ENCODE results near the gene MSLN. TPM values are rescaled to one million over a fixed set of nuclear protein-coding genes. Genes with fewer than 3 reads are reported as not detected.

The MSLN gene
- total RNA-seq, 1 experiment from 2014 or later = 0.73 TPM

DNA sequence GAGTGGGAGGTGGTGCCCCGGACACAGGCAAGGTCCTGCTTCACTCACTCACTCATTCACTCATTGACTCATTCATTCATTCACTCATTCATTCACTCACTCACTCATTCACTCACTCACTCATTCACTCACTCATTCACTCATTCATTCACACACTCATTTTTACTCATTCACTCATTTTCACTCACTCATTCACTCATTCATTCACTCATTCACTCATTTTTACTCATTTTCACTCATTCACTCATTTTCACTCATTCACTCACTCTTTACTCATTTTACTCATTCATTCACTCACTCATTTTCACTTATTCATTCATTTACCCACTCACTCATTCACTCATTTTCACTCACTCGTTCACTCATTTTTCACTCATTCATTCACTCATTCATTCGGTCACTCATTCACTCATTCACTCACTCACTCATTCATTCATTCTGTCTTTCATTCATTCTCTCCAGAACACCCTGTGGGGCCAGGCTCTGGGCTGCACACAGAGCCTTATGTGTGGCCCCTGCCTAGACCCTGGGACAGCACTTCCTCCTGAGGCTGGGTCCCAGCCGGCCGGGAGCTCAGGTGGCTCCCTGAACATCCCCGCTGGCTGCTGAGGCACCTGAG lies 18.5 kb downstream of the MSLN start:
- POLR2A ChIA-PET (ENCODE audit: unreplicated experiment) = interaction anchor here (0.6 kb wide), 1 partner anchor 30 kb away, joined by 6 read pairs; no protein-coding TSS in a partner anchor
- no peak overlapping the region for H3K4me3 ChIP-seq (ENCODE audit: low read length)

DNA sequence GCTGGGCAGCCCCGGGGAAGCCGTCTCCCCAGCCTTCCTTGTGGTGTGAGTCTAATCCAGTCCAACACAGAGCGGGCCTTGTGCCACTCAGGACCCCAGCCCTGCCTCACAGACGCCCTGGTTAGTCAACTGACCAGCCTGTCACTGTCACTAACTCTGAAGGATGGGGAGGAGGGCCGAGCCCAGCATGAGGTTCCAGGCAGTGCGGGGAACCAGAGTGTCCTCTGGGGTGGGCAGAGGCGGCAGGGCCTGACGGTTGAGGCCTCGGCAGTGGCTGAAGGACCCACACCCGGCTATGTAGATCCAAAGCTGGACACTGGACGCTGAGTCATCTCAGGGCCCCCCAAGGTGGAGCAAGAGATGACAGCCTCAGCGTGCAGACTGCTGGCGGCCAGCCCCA lies 19.0 kb downstream of the MSLN start:
- Histone ChIP-seq H4K20me1 (ENCODE audit: low read length) (no peaks in the 10 kb centered on the region), H3K4me2 (ENCODE audit: low read length) (no peak overlapping the region), H3K79me2 (ENCODE audit: low read length) (no peaks in the 10 kb centered on the region), H2AFZ (ENCODE audit: low read length) (no peak overlapping the region), H3K4me1 (ENCODE audit: insufficient read depth, low read length) (peaks cover 13% of the 10 kb centered on the region), H3F3A (ENCODE audit: low read length, unreplicated experiment) (no peaks in the 10 kb centered on the region), H3K27ac (ENCODE audit: low read length) (no peak overlapping the region), H3K36me3 (ENCODE audit: low read depth, low read length) (no peaks in the 10 kb centered on the region), H3K27me3 (ENCODE audit: low read length) (no peaks in the 10 kb centered on the region), H3K9me3 (ENCODE audit: low read length) (no peaks in the 10 kb centered on the region), H3K9ac (ENCODE audit: low read length) (no peak overlapping the region), H3K4me3 (ENCODE audit: low read length) (no peak overlapping the region), H3K9me2 (replicated peaks; ENCODE audit: low read length) (no peaks in the 10 kb centered on the region)
- ATAC-seq (no peak), DNase-seq (no peak)
- POLR2A ChIA-PET (ENCODE audit: unreplicated experiment) = interaction anchor here (0.6 kb wide), 1 partner anchor 31 kb away, joined by 6 read pairs; no protein-coding TSS in a partner anchor
- CTCF ChIA-PET = no interaction called here
- TF ChIP-seq, protein P1, sequence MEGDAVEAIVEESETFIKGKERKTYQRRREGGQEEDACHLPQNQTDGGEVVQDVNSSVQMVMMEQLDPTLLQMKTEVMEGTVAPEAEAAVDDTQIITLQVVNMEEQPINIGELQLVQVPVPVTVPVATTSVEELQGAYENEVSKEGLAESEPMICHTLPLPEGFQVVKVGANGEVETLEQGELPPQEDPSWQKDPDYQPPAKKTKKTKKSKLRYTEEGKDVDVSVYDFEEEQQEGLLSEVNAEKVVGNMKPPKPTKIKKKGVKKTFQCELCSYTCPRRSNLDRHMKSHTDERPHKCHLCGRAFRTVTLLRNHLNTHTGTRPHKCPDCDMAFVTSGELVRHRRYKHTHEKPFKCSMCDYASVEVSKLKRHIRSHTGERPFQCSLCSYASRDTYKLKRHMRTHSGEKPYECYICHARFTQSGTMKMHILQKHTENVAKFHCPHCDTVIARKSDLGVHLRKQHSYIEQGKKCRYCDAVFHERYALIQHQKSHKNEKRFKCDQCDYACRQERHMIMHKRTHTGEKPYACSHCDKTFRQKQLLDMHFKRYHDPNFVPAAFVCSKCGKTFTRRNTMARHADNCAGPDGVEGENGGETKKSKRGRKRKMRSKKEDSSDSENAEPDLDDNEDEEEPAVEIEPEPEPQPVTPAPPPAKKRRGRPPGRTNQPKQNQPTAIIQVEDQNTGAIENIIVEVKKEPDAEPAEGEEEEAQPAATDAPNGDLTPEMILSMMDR (conservative IDR thresholded peaks at IDR 0.05; ENCODE audit: low read depth, low read length) = no peak
- TF ChIP-seq EZH2phosphoT487 (IDR thresholded peaks at IDR 0.05; ENCODE audit: borderline replicate concordance, low read length) (no peak), EZH2 (IDR thresholded peaks at IDR 0.05; ENCODE audit: low read length, unreplicated experiment) (no peak)
- no TSS peak for BruUV-seq (replicated peaks)
- intact Hi-C loops (cut with micrococcal nuclease) = no loop called here

More for the DNA sequence above, 18.5 kb downstream of the MSLN start:
- H3K79me2 ChIP-seq (ENCODE audit: low read length) = no peaks in the 10 kb centered on the region
- no peak overlapping the region for H3K9ac ChIP-seq (ENCODE audit: low read length)
- no peak for ATAC-seq
- no TSS peak for BruUV-seq (replicated peaks)
- no peak overlapping the region for H3K27ac ChIP-seq (ENCODE audit: low read length)
- H3K4me1 ChIP-seq (ENCODE audit: insufficient read depth, low read length) = peaks cover 13% of the 10 kb centered on the region
- H2AFZ ChIP-seq (ENCODE audit: low read length) = no peak overlapping the region
- DNase-seq = no peak
- CTCF ChIA-PET = no interaction called here
- TF ChIP-seq EZH2phosphoT487 (IDR thresholded peaks at IDR 0.05; ENCODE audit: borderline replicate concordance, low read length) (no peak), EZH2 (IDR thresholded peaks at IDR 0.05; ENCODE audit: low read length, unreplicated experiment) (no peak)
- TF ChIP-seq, protein P1 (conservative IDR thresholded peaks at IDR 0.05; ENCODE audit: low read depth, low read length) = no peak
- H3K9me3 ChIP-seq (ENCODE audit: low read length) = no peaks in the 10 kb centered on the region
- no peaks in the 10 kb centered on the region for H3F3A ChIP-seq (ENCODE audit: low read length, unreplicated experiment)
- H3K36me3 ChIP-seq (ENCODE audit: low read depth, low read length) = no peaks in the 10 kb centered on the region
- no peaks in the 10 kb centered on the region for H4K20me1 ChIP-seq (ENCODE audit: low read length)
- no peak overlapping the region for H3K4me2 ChIP-seq (ENCODE audit: low read length)
- no peaks in the 10 kb centered on the region for H3K9me2 ChIP-seq (replicated peaks; ENCODE audit: low read length)
- H3K27me3 ChIP-seq (ENCODE audit: low read length) = no peaks in the 10 kb centered on the region
- intact Hi-C loops (cut with micrococcal nuclease) = no loop called here

DNA sequence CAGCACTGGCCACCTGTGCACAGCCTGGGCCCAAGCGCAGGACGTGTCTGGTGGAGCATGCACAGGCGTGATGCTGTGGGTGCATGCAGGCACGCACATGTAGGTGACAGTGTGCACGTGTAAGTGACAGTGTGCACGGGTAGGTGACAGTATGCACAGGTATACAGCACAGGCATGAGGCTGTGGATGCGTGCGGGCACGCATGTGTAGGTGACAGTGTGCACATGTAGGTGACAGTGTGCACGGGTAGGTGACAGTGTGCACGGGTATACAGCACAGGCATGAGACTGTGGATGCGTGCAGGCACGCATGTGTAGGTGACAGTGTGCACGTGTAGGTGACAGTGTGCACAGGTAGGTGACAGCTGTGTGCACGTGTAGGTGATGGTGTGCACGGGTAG lies 19.8 kb downstream of the MSLN start:
- Histone ChIP-seq H3K36me3 (ENCODE audit: low read depth, low read length) (no peaks in the 10 kb centered on the region), H4K20me1 (ENCODE audit: low read length) (no peaks in the 10 kb centered on the region), H2AFZ (ENCODE audit: low read length) (no peak overlapping the region), H3K4me2 (ENCODE audit: low read length) (no peak overlapping the region), H3K4me1 (ENCODE audit: insufficient read depth, low read length) (peaks cover 13% of the 10 kb centered on the region), H3K4me3 (ENCODE audit: low read length) (no peak overlapping the region), H3K9me3 (ENCODE audit: low read length) (no peaks in the 10 kb centered on the region), H3F3A (ENCODE audit: low read length, unreplicated experiment) (no peaks in the 10 kb centered on the region), H3K9ac (ENCODE audit: low read length) (no peak overlapping the region), H3K27me3 (ENCODE audit: low read length) (no peaks in the 10 kb centered on the region), H3K9me2 (replicated peaks; ENCODE audit: low read length) (no peaks in the 10 kb centered on the region), H3K27ac (ENCODE audit: low read length) (no peak overlapping the region), H3K79me2 (ENCODE audit: low read length) (no peaks in the 10 kb centered on the region)
- BruUV-seq (replicated peaks) = no TSS peak
- TF ChIP-seq EZH2phosphoT487 (IDR thresholded peaks at IDR 0.05; ENCODE audit: borderline replicate concordance, low read length) (no peak), EZH2 (IDR thresholded peaks at IDR 0.05; ENCODE audit: low read length, unreplicated experiment) (no peak)
- TF ChIP-seq, protein P1 (conservative IDR thresholded peaks at IDR 0.05; ENCODE audit: low read depth, low read length) = no peak
- POLR2A ChIA-PET (ENCODE audit: unreplicated experiment) = no interaction called here
- no peak for DNase-seq
- ATAC-seq = no peak
- CTCF ChIA-PET = no interaction called here
- intact Hi-C loops (cut with micrococcal nuclease) = loop anchor here (5.0 to 10.0 kb wide), 2 partner anchors 38 to 65 kb away; partner anchors contain the start of genes CIAO3 and METRN

All from PC-3 (cell line).